Stimulated activated CD4-positive, alpha-beta T cell treated with anti-CD3 and anti-CD28 coated beads, Interleukin-2, amount 100 ng/mL, for 24 hours (primary cell): ENCODE data around the gene FAM20C.
"Not testable (repeated sequence)": the region's sequence is repeated elsewhere in the genome, so short reads cannot be mapped to it uniquely, and the experiment has no call there.

Experiments
- DNase-seq, 2 donors: peaks; one replicate each; pipeline ENCODE4 v3.0.0-alpha.2; 2020

FAM20C gene

GRCh38 chr7:297141-297540 lies 104.8 kb downstream of the FAM20C start:
- not testable (repeated sequence) for DNase-seq

- no peak for DNase-seq
Measured at GRCh38 chr7:297611-298374, 105.4 kb downstream of the FAM20C start.

- no peak for DNase-seq
Measured at GRCh38 chr7:298375-298702, 106.0 kb downstream of the FAM20C start.

- no peak for DNase-seq
Measured at GRCh38 chr7:298743-299142, 106.4 kb downstream of the FAM20C start.

- DNase-seq, result no peak
Measured at GRCh38 chr7:299169-299568, 106.8 kb downstream of the FAM20C start.

DNA sequence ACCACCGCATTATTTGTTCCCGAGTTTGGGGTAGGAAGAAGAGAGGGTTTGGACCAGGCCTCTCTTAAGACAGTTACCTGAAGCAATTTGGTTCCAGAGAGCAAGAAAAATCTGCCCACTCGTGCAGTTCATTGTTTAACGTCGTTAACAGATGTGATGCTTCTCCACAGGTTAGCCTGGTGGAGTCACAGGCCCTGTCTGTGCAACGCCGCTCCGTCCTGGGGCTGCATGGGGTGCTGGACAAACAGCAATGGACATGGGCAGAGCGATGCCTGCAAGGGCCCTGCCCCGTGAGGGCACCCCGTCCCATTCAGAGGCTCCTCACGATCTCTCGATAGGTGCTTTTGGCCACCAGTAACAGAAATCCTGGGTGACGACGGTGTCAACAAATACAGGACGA lies 107.3 kb downstream of the FAM20C start:
- no peak for DNase-seq

- no peak for DNase-seq
Measured at GRCh38 chr7:300048-300447, 107.7 kb downstream of the FAM20C start.

DNA sequence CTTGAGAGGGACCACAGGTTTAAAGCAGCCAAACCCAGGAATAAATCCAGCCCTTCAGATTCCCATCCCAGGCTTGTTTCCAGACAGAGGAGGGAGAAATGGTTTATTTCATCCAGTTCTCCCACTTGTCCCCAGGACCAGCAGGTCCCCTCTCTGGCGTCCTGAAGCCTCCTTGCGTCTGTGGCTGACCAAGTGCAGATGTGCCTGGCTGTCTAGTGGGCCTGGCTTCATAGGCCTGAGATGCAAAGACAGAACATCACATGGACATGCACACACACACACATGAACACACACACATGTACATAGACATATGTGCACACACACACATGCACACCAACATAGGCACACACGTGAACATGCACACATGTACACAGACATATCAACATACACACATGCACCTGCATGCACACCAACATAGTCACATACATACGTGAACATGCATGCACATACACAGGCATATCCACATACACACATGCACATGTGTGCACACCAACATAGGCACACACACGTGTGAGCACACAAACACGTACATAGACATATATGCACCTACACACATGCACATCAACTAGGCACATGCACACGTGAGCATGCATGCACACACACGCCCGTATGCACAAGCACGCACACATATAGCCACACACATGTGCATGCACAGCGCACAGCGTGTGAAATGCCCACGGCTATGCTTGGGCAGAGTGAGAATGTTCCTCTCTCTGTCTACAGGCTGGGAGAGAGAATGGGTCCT lies 108.3 kb downstream of the FAM20C start:
- DNase-seq, result no peak

GRCh38 chr7:301291-302053 lies 109.1 kb downstream of the FAM20C start:
- DNase-seq, result no peak

DNA sequence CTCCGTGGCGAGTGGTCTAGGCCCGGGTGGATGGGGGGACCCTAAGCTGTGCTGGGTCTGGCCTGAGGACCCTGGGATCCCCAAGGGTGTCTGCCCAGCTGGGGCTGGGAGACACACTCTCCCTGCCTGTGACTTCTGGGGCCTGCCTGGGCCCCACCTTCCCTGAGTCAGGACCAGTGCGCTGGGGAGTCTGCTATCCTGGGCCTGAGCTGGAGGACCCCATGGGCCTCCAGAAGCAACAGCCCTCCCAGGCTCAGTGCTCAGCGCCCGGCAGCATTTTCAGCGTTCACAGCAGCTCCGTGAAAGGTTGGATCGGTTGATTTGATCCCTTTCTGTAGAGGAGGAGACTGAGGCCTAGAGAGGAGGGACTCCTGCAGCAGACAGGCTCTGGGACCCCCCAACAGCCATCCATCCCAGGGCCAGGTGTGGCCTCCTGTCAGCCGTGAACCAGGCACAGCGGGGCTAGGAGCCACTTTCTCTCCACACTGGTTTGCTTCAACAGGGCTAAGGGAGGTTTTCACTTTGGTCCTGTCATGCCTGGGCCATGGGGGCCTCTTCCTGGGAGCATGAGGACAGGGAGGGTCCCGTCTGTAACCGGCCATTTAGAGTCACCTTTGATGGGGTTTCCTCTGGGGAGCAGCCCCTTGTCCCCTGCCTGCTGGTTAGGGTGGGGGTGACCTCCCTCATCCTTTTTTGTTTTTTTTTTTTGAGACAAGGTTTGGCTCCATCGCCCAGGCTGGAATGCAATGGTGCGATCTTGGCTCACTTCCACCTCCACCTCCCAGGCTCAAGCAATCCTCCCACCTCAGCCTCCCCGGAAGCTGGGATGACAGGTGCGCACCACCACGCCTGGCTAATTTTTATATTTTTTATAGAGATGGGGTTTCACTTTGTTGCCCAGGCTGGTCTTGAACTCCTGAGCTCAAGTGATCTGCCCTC lies 110.0 kb downstream of the FAM20C start:
- DNase-seq, result no peak

DNA sequence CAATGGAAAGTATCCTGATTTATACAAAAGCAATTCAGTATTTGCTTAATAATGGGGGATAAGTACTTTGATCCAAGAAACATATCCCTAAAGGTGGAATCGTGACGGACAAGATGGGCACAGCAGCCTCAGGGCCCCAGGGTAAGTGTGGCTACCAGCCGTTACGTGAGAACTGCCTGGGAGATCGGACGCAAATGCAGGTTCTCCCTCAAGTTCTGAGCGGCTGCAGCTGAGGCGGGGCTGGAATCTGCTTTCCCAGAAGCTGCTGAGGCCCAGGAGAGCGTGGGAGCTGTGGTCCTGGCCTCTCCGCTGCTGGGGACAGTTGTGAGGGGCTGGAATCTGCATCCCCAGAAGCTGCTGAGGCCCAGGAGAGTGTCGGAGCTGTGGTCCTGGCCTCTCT lies 111.1 kb downstream of the FAM20C start:
- no peak for DNase-seq

GRCh38 chr7:303884-304573 lies 111.7 kb downstream of the FAM20C start:
- DNase-seq, result no peak

DNA sequence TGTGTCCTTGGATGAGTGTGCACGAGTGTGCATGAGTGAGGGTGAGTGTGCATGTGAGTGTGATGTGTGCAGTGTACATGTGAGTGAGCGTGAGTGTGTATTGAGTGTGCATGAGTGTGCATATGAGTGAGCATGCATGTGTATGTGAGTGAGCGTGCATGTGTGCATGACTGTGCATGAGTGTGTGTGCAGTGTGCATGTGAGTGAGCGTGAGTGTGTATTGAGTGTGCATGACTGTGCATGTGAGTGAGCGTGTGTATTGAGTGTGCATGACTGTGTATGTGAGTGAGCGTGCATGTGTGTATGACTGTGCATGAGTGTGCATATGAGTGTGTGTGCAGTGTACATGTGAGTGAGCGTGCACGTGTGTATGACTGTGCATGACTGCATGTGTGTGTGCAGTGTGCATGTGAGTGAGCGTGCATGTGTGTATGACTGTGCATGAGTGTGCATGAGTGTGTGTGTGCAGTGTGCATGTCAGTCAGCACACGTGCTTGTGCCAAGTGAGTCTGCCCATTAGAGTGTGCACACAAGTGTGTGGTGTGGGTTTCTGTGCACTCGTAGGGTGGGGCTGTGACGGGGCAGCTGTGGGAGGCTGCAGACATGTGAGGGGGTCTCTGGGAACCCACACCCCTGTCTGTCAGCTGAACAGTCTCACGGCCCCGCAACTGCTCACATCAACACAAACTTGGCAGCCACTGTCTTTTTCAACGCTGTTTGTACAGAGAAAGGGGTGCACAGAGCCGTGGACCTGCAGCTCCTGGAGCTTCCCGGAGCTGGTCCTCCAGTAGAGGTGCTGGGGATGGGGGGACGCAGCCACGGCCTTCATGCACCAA lies 112.4 kb downstream of the FAM20C start:
- no peak for DNase-seq

GRCh38 chr7:305410-306151 lies 113.2 kb downstream of the FAM20C start:
- DNase-seq, result no peak

DNA sequence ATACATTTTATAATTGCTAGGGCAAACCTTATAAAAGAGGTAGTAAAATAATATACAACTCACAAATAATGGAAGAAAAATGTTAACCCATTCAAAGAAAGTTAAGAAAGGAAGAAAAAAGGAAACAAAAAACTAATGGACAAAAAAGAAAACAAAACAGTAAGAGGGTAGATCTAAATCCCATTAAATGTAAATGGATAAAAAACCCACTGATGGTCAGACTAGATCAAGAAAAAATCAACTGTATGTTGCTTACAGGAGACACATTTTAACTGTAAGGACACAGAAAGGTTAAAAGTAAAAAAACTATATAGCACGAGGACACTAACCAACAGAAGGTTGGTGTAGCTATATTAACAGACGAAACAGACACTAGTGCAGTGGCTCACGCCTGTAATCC lies 115.6 kb downstream of the FAM20C start:
- DNase-seq, result no peak

DNA sequence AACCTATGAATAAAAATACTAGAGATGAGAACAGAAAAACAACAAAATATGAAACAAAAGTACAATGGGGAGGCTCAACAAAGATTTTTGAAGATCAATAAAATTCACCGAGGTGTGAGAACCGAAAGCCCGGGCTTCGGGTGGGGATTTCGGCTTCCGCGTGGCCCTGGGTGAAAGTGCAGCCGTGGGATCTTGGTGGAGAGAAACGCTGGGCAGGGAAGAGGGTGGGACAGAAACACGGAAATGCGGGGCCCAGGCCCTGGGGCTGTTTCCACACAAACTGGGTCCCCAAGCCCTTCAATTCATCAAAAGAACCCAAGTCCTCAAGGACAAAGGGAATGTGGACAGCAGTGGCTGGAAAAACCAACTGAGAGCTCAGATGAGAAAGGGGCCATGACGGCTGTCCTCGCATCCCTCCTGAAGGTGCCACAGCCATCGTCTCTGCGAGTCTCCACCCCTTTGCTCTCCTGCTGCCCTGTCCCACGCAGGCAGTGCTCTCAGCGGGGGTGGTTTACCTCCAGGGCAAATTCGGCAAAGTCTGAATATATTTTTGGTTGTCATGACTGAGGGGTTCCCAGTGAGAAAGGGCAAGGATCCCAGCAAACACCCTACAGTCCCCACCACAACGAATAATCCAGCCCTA lies 117.3 kb downstream of the FAM20C start:
- no peak for DNase-seq
